Testis (tissue), 3 donors: ENCODE data around the gene GNG2. TPM values are rescaled to one million over a fixed set of nuclear protein-coding genes. Genes with fewer than 3 reads are reported as not detected.

ENCODE experiments used
- DNase-seq: peaks from one replicate; pipeline ENCODE4 v3.0.0-alpha.2; 2019
- H3K27ac ChIP-seq, 2 donors: fragments of 200-600 bp; sonication (generic); one replicate each; pipeline ENCODE4 v1.5.1; 2019
- H3K27me3 ChIP-seq: fragments of 200-600 bp; sonication (generic); one replicate; pipeline ENCODE4 v1.5.1; 2019
- H3K36me3 ChIP-seq: fragments of 200-600 bp; sonication (generic); one replicate; pipeline ENCODE4 v1.5.1; 2017; ENCODE audit warnings: low read depth; ENCODE audit errors: missing control alignments
- H3K4me1 ChIP-seq: fragments of 200-600 bp; sonication (generic); one replicate; pipeline ENCODE4 v1.5.1; 2019
- H3K4me3 ChIP-seq, 2 donors: fragments of 200-600 bp; sonication (generic); one replicate each; pipeline ENCODE4 v1.5.1; 2017 to 2019
- H3K9me3 ChIP-seq: fragments of 200-600 bp; sonication (generic); one replicate; pipeline ENCODE4 v1.5.1; 2017
- CTCF ChIP-seq, 3 experiments: fragments of 450-650 bp in 2 of 3; fragments of 200-600 bp in 1 of 3; sonication (generic) in 1 of 3; IDR thresholded peaks; one replicate each; pipeline ENCODE4 v1.5.1; 2016 to 2019; ENCODE audit warnings: antibody characterized with exemption in 3 of 3, mild to moderate bottlenecking in 2 of 3, moderate library complexity in 1 of 3
- POLR2A ChIP-seq: fragments of 450-650 bp; IDR thresholded peaks from one replicate; pipeline ENCODE4 v1.6.1; 2017; ENCODE audit warnings: antibody characterized with exemption, mild to moderate bottlenecking, moderate library complexity
- WGBS, 2 donors: methylation state at CpG; one replicate each; pipeline ENCODE4 v1.1.5; 2018; 5-methylcytosine and 5-hydroxymethylcytosine counted together
- intact Hi-C: fragments of 100-400 bp; cut with DNase I; formaldehyde crosslinking; loops from one replicate; pipeline ENCODE4 v1.15.1; 2023; ENCODE audit warnings: low total_unique reads
- polyA plus RNA-seq: library from polyadenylated mRNA; stranded (reverse); fragments of 350-450 nt; fragmentation: Illumina TruSeq; extraction: RNeasy Lipid Tissue Mini Kit (QIAGEN cat#74804); gene quantifications from one replicate; pipeline ENCODE4 v1.2.3, GENCODE V29; 2014; ENCODE audit warnings: low read depth, low replicate concordance; ENCODE audit not compliant: insufficient read depth
- total RNA-seq, 2 donors: library from RNA; depleted of rRNA; stranded (reverse); fragments of >200 nt; gene quantifications; one replicate each; pipeline ENCODE4 v1.2.3, GENCODE V29; 2016

Gene GNG2
- total and polyA plus RNA-seq, 3 donors from 2014 or later = 248 to 312 (median 250) TPM

DNA sequence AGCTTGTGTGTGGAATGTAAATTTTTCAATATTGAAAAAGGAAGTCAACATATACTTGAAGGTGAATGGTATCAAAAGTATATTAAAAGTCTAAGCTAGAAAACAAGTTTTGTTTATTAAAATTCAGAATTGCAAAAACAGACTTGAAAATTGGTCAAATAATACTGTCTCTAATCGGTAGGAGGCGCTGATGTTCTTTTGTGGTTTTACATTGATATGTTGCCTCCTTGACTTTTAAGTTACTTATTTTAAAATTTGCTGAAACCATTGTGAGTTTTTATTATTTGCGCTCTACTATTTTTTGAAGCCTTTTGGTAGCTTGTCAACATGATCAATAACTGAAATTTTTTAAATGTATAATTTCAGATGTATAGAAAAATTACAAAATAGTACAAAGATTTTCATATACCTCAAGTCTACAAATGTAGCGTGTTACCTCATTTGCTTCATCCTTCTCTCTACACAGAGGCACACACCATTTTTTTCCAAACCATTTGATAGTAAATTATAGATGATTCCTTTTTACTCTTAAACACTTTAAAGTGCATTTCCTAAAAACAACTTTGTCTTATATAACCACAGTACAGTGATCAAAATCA is 135.8 kb downstream of the GNG2 start:
- no peak overlapping the region for H3K27ac ChIP-seq
- intact Hi-C loops = no loop called here
- H3K4me1 ChIP-seq = peaks cover 5% of the 10 kb centered on the region
- no peak for DNase-seq
- 52 to 63% methylated on average over 4 of the region's 4 CpGs for WGBS, 2 donors
- H3K4me3 ChIP-seq = no peak overlapping the region
- TF ChIP-seq POLR2A (no peak), CTCF (IDR thresholded peaks at IDR 0.05) (peak; percentile 29 to 56 (median 37))
- no peaks in the 10 kb centered on the region for H3K9me3 ChIP-seq
- H3K36me3 ChIP-seq = no peaks in the 10 kb centered on the region
- H3K27me3 ChIP-seq = no peaks in the 10 kb centered on the region

DNA sequence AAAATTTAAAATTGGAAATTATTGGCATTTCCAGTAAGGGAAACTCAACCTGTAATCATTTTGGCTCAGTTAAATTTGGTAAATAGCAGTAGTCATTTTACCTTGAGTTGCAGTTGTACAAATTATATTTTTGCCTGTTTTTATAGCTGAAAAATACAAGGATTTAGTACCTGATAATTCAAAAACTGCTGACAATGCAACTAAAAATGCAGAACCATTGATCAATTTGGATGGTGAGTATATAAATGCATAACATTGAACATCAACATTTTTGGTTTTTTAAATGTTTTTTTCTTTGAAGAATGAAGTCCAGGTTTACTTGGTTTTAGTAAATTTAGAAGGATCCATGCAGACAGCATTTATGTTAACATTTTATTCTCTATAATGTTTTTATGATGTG is 137.9 kb downstream of the GNG2 start:
- no peak for DNase-seq
- no peak for TF ChIP-seq POLR2A
- TF ChIP-seq CTCF (IDR thresholded peaks at IDR 0.05) = no peak
- intact Hi-C loops = no loop called here
- Histone ChIP-seq H3K4me1 (peaks cover 11% of the 10 kb centered on the region), H3K27me3 (no peaks in the 10 kb centered on the region), H3K36me3 (no peaks in the 10 kb centered on the region), H3K27ac (no peak overlapping the region), H3K4me3 (no peak overlapping the region), H3K9me3 (no peaks in the 10 kb centered on the region)

DNA sequence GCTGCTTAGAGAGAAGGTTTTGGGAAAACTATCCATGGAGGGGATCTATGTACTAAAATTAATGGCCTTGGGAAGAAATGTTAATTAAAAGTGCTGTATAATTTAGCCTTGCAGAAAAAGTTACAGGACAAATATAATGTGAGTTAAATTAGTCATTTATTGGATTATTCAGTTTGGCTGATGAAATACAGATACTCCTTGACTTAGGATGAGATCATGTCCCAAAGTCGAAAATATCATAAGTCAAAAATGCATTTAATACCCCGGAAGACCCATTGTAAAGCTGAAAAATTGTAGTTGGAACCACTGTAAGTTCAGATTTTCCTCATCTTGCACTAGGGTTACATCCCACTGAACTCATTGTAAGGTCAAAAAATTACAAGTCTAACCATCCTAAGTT is 138.7 kb downstream of the GNG2 start:
- no peaks in the 10 kb centered on the region for H3K36me3 ChIP-seq
- DNase-seq = no peak
- 85 to 95% methylated on average over 2 of the region's 2 CpGs for WGBS, 2 donors
- H3K4me1 ChIP-seq = peaks cover 16% of the 10 kb centered on the region
- H3K27me3 ChIP-seq = no peaks in the 10 kb centered on the region
- TF ChIP-seq CTCF (IDR thresholded peaks at IDR 0.05) (no peak), POLR2A (no peak)
- intact Hi-C loops = no loop called here
- H3K4me3 ChIP-seq = no peak overlapping the region
- no peak overlapping the region for H3K27ac ChIP-seq
- no peaks in the 10 kb centered on the region for H3K9me3 ChIP-seq

DNA sequence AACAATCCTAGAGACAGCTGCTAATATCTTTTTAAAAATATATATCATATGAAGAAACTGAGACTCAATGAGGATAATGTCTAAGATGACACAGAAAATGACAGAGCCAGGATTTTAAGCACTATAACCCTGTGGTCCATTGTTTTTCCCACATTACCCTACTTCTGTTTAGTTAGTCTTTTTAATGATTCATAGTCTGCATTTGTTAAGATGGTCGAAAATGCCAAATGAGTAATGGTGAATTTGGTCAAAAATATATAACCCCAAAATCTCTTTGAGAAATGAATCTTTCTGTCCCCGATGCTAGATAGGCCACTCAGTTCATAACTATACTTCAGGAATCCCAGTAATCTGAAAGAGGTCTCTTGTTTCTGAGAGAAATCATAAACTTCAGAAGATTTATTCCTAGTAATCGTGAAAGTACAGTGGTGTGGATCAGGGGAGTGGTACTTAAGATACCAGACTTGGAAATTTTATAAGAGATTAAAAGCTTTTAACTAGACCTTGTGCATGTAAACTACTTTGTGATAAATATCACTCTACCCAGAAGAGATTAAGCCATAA is 139.7 kb downstream of the GNG2 start:
- H3K27me3 ChIP-seq = no peaks in the 10 kb centered on the region
- DNase-seq = no peak
- H3K4me3 ChIP-seq = no peak overlapping the region
- TF ChIP-seq CTCF (IDR thresholded peaks at IDR 0.05) (no peak), POLR2A (no peak)
- 73 to 80% methylated on average over 3 of the region's 3 CpGs for WGBS, 2 donors
- no peak overlapping the region for H3K27ac ChIP-seq
- intact Hi-C loops = no loop called here
- H3K4me1 ChIP-seq = peaks cover 16% of the 10 kb centered on the region
- no peaks in the 10 kb centered on the region for H3K9me3 ChIP-seq
- H3K36me3 ChIP-seq = no peaks in the 10 kb centered on the region

DNA sequence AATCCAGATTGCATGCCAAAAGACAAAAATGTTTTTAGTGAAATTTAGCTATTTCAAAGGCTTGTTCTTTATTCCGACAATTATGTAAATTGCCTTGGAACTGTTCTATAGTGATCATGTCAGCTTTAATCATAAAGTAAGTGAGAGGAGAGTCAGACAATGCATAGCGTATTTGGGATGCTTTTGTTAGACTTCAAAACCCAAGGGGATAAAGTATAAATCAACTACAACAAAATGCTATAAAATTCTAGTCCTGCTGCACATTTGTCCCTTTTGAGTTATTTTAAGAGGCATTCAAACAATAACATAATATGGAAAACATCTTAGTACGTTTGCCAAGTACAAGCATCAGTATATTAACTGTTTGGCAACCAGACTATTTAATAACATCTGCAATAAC is 140.3 kb downstream of the GNG2 start:
- no peak overlapping the region for H3K4me3 ChIP-seq
- no peak overlapping the region for H3K27ac ChIP-seq
- intact Hi-C loops = no loop called here
- no peaks in the 10 kb centered on the region for H3K27me3 ChIP-seq
- H3K4me1 ChIP-seq = peaks cover 16% of the 10 kb centered on the region
- no peak for DNase-seq
- WGBS, 2 donors = 77 to 86% methylated on average over 3 of the region's 3 CpGs
- TF ChIP-seq POLR2A (no peak), CTCF (IDR thresholded peaks at IDR 0.05) (no peak)
- no peaks in the 10 kb centered on the region for H3K9me3 ChIP-seq
- H3K36me3 ChIP-seq = no peaks in the 10 kb centered on the region
